ENCODE measurements around the gene RLBP1. TPM values are rescaled to one million over a fixed set of nuclear protein-coding genes. Genes with fewer than 3 reads are reported as not detected.

The RLBP1 gene
- total RNA-seq, 8 experiments from 2014 or later: 0.27 to 0.76 (median 0.40) TPM; not detected in 4

GRCh38 chr15:89225588-89225987 lies 4.2 kb upstream of the RLBP1 start:
- ATAC-seq (replicated peaks in 6 of 8): no peak
- Histone ChIP-seq H3K27ac (no peak overlapping the region), H3K4me1 (replicated peaks in 1 of 2) (no peaks in the 10 kb centered on the region), H3K4me3 (no peak overlapping the region)
- in situ Hi-C loops (cut with MboI; ENCODE audit: low pct_unique_long_range_greater_than_20kb in 2 of 9, low sequenced_read_pairs in 9 of 9, unreplicated experiment in 9 of 9): no loop called here
- WGBS, 10 experiments: 48 to 100% (median 83%) methylated on average over 1 to 5 of the region's 5 CpGs; no CpG with 5 or more reads in 1 of the 10 experiments

DNA sequence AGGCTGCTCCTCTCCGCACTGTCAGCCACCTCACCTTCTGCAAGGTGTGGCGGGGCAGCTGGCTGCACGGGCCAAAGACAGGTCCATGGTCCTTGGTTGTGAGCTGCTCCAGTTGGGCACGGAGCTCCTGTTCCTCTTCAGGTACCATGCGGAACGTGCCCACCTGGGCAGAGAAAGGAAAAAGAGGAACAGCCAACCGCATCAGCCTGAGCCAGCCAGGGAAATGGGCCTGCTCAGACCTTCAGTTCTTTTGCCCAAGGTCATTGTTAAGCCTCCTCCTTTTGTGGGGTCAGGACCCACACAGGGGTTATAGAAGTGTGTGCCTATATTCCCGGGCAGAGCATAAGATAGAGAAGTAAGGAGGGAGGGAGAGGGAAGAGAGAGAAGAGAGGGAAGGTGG lies 2.8 kb downstream of the RLBP1 start:
- no peak for ATAC-seq (replicated peaks in 6 of 8)
- in situ Hi-C loops (cut with MboI; ENCODE audit: low pct_unique_long_range_greater_than_20kb in 2 of 9, low sequenced_read_pairs in 9 of 9, unreplicated experiment in 9 of 9): no loop called here
- Histone ChIP-seq H3K4me3 (no peak overlapping the region), H3K27ac (no peak overlapping the region), H3K4me1 (replicated peaks in 1 of 2) (no peaks in the 10 kb centered on the region)
- WGBS, 10 experiments: 40 to 100% (median 84%) methylated on average over 1 to 5 of the region's 8 CpGs; no CpG with 5 or more reads in 4 of the 10 experiments

- H3K4me3 ChIP-seq: no peak overlapping the region
- H3K4me1 ChIP-seq (replicated peaks in 1 of 2): no peaks in the 10 kb centered on the region
- WGBS, 10 experiments: 25 to 100% (median 67%) methylated on average over 1 to 6 of the region's 6 CpGs; no CpG with 5 or more reads in 1 of the 10 experiments
- H3K27ac ChIP-seq: no peak overlapping the region
- in situ Hi-C loops (cut with MboI; ENCODE audit: low pct_unique_long_range_greater_than_20kb in 2 of 9, low sequenced_read_pairs in 9 of 9, unreplicated experiment in 9 of 9): no loop called here
- ATAC-seq (replicated peaks in 6 of 8): no peak
Measured at GRCh38 chr15:89217686-89218376, 3.5 kb downstream of the RLBP1 start.

- in situ Hi-C loops (cut with MboI; ENCODE audit: low pct_unique_long_range_greater_than_20kb in 2 of 9, low sequenced_read_pairs in 9 of 9, unreplicated experiment in 9 of 9): no loop called here
- Histone ChIP-seq H3K27ac (no peak overlapping the region), H3K4me3 (no peak overlapping the region), H3K4me1 (replicated peaks in 1 of 2) (no peaks in the 10 kb centered on the region)
- no peak for ATAC-seq (replicated peaks in 6 of 8)
- 61 to 100% (median 90%) methylated on average over 2 to 4 of the region's 20 CpGs; no CpG with 5 or more reads in 7 of the 10 experiments for WGBS, 10 experiments
Measured at GRCh38 chr15:89217031-89217430, 4.3 kb downstream of the RLBP1 start.

DNA sequence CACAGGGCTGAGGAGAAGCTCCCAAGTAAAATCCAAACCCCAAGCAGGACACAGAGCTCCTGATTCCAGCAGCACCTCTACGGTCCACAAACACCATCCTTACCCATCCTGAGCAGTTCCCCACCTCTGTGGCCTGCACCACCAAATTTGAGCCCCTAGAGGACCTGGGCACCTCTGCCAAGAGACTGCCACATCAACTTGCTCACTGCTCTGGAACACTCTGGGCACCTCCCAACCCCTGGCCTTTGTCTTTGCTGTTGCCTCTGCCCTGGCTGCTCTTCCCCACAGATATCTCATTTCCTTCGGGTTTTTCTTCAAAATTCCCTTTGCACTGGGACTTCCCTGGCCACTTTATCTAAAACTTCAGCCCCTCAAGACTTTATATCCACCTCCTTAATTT lies 5.8 kb downstream of the RLBP1 start:
- ATAC-seq (replicated peaks in 6 of 8): no peak
- in situ Hi-C loops (cut with MboI; ENCODE audit: low pct_unique_long_range_greater_than_20kb in 2 of 9, low sequenced_read_pairs in 9 of 9, unreplicated experiment in 9 of 9): no loop called here
- WGBS, 10 experiments: 0 to 100% (median 70%) methylated on average over 1 to 2 of the region's 2 CpGs; no CpG with 5 or more reads in 3 of the 10 experiments
- H3K4me3 ChIP-seq: no peak overlapping the region
- no peaks in the 10 kb centered on the region for H3K4me1 ChIP-seq (replicated peaks in 1 of 2)
- no peak overlapping the region for H3K27ac ChIP-seq

GRCh38 chr15:89211678-89212170 lies 9.7 kb downstream of the RLBP1 start:
- ATAC-seq (replicated peaks in 6 of 8): no peak
- in situ Hi-C loops (cut with MboI; ENCODE audit: low pct_unique_long_range_greater_than_20kb in 2 of 9, low sequenced_read_pairs in 9 of 9, unreplicated experiment in 9 of 9): no loop called here
- 0 to 100% (median 64%) methylated on average over 1 to 5 of the region's 5 CpGs; no CpG with 5 or more reads in 2 of the 10 experiments for WGBS, 10 experiments
- no peak overlapping the region for H3K4me3 ChIP-seq
- H3K27ac ChIP-seq: no peak overlapping the region
- peaks cover 0 to 4% of the 10 kb centered on the region in 2 donors for H3K4me1 ChIP-seq (replicated peaks in 1 of 2)

GRCh38 chr15:89209057-89209456 lies 12.3 kb downstream of the RLBP1 start:
- Histone ChIP-seq H3K27ac (no peak overlapping the region), H3K4me3 (no peak overlapping the region), H3K4me1 (replicated peaks in 1 of 2) (peaks cover 0 to 5% of the 10 kb centered on the region in 2 donors)
- ATAC-seq (replicated peaks in 6 of 8): no peak
- WGBS, 10 experiments: 100% methylated on average over 1 of the region's 1 CpG; no CpG with 5 or more reads in 7 of the 10 experiments
- in situ Hi-C loops (cut with MboI; ENCODE audit: low pct_unique_long_range_greater_than_20kb in 2 of 9, low sequenced_read_pairs in 9 of 9, unreplicated experiment in 9 of 9): no loop called here

GRCh38 chr15:89208256-89208655 lies 13.1 kb downstream of the RLBP1 start:
- Histone ChIP-seq H3K4me3 (no peak overlapping the region), H3K27ac (no peak overlapping the region), H3K4me1 (replicated peaks in 1 of 2) (peaks cover 0 to 5% of the 10 kb centered on the region in 2 donors)
- in situ Hi-C loops (cut with MboI; ENCODE audit: low pct_unique_long_range_greater_than_20kb in 2 of 9, low sequenced_read_pairs in 9 of 9, unreplicated experiment in 9 of 9): no loop called here
- ATAC-seq (replicated peaks in 6 of 8): no peak

- in situ Hi-C loops (cut with MboI; ENCODE audit: low pct_unique_long_range_greater_than_20kb in 2 of 9, low sequenced_read_pairs in 9 of 9, unreplicated experiment in 9 of 9): no loop called here
- peak; percentile 71 to 100 (median 96) for ATAC-seq (replicated peaks in 6 of 8)
- Histone ChIP-seq H3K4me1 (replicated peaks in 1 of 2) (peaks cover 0 to 9% of the 10 kb centered on the region in 2 donors), H3K4me3 (no peak overlapping the region), H3K27ac (no peak overlapping the region)
- 0 to 71% (median 7%) methylated on average over 2 to 6 of the region's 14 CpGs; no CpG with 5 or more reads in 7 of the 10 experiments for WGBS, 10 experiments
Measured at GRCh38 chr15:89206908-89207331, 14.5 kb downstream of the RLBP1 start.

DNA sequence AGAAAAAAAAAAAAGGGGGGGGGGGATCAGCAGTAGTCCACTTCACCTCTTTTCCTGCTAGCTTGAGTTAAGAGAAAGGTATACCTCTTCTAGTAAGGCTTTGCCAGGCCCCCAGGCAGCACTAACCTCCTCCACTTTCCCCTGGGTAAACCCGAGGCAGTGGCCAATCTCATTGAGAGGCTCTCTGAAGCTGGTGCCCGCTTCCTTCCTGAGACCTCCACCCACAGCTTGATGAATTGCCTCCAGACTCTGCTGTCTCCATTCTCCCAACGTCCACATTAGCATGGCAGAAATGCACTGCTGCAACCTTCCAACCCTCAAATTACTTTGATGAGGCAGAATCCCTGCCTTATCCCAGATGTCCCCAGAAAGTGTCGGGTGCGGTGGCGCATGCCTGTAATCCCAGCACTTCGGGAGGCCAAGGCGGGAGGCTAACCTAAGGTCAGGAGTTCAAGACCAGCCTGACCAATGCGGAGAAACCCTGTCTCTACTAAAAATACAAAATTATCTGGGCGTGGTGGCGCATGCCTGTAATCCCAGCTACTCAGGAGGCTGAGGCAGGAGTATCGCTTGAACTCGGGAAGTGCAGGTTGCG lies 15.3 kb downstream of the RLBP1 start:
- WGBS, 10 experiments: 57 to 100% (median 90%) methylated on average over 2 to 9 of the region's 14 CpGs; no CpG with 5 or more reads in 1 of the 10 experiments
- no peak overlapping the region for H3K27ac ChIP-seq
- H3K4me1 ChIP-seq (replicated peaks in 1 of 2): peaks cover 0 to 9% of the 10 kb centered on the region in 2 donors
- no peak overlapping the region for H3K4me3 ChIP-seq
- in situ Hi-C loops (cut with MboI; ENCODE audit: low pct_unique_long_range_greater_than_20kb in 2 of 9, low sequenced_read_pairs in 9 of 9, unreplicated experiment in 9 of 9): no loop called here
- ATAC-seq (replicated peaks in 6 of 8): no peak

DNA sequence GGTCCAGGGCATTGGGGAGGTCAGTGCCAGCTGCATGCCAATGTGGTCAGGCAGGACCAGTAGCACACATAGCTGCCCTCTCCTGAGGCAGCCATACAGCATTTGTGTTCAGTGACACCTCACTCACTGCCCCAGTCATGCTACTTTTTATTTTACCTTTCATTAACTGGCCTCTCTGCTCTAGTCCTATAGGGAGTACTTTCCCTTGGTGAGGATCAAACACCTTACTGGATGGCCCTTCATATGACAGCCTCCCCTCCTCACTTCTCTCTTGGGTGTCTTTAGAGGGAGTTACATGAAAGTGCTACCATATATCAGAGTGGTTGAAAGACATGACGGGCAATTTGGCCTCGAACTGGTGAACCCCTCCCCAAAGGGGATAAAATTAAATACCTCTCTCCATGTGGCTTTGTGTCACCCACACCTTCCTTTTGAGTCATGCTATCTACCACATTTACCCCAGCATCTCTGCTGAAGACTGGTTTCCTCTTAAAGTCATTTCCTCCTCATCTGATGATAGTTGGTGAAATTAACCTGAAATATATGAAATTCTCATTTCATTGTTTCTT lies 17.6 kb downstream of the RLBP1 start:
- 80 to 88% (median 82%) methylated on average over 1 to 2 of the region's 2 CpGs; no CpG with 5 or more reads in 6 of the 10 experiments for WGBS, 10 experiments
- in situ Hi-C loops (cut with MboI; ENCODE audit: low pct_unique_long_range_greater_than_20kb in 2 of 9, low sequenced_read_pairs in 9 of 9, unreplicated experiment in 9 of 9): no loop called here
- no peak overlapping the region for H3K4me3 ChIP-seq
- H3K4me1 ChIP-seq (replicated peaks in 1 of 2): peaks cover 14 to 25% of the 10 kb centered on the region in 2 donors
- ATAC-seq (replicated peaks in 6 of 8): no peak
- no peak overlapping the region for H3K27ac ChIP-seq

DNA sequence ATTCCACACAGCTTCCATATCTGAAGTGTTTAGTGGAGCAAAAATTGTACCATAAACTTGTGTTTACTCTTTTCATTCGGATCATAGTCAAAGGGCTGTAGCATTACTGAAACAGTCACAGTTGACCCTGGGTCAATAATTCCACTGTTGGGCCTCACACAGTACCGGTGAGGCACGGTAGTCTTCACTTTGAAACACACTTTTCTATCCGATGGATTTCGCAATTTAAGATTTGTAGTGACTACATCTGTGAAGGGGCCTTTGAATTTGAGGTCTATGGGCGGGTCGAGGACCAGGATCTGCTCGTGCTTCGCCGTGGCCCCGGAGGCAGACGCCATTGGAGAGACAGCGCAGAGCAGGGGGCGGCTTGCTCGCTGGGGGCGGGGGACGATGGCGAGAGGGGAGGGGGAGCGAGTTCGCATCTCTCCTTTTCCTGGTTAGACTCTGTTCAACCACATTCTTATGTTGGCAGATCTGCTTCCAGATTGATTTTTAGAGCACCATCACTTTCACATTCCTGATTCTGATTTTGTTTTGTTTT lies 19.8 kb downstream of the RLBP1 start:
- Histone ChIP-seq H3K4me3 (no peak overlapping the region), H3K4me1 (replicated peaks in 1 of 2) (peaks cover 33 to 39% of the 10 kb centered on the region in 2 donors), H3K27ac (no peak overlapping the region)
- in situ Hi-C loops (cut with MboI; ENCODE audit: low pct_unique_long_range_greater_than_20kb in 2 of 9, low sequenced_read_pairs in 9 of 9, unreplicated experiment in 9 of 9): no loop called here
- ATAC-seq (replicated peaks in 6 of 8): no peak
- 71 to 93% (median 87%) methylated on average over 3 to 8 of the region's 20 CpGs; no CpG with 5 or more reads in 3 of the 10 experiments for whole genome bisulfite sequencing, 10 experiments

- in situ Hi-C loops (cut with MboI; ENCODE audit: low pct_unique_long_range_greater_than_20kb in 2 of 9, low sequenced_read_pairs in 9 of 9, unreplicated experiment in 9 of 9): no loop called here
- no peak for ATAC-seq (replicated peaks in 6 of 8)
Measured at GRCh38 chr15:89200182-89200581, 21.2 kb downstream of the RLBP1 start.

More at GRCh38 chr15:89200182-89200581, 21.2 kb downstream of the RLBP1 start:
- 75 to 100% (median 93%) methylated on average over 1 to 7 of the region's 12 CpGs; no CpG with 5 or more reads in 3 of the 10 experiments for WGBS, 10 experiments
- no peak overlapping the region for H3K27ac ChIP-seq
- H3K4me3 ChIP-seq: no peak overlapping the region
- peaks cover 37 to 49% of the 10 kb centered on the region in 2 donors for H3K4me1 ChIP-seq (replicated peaks in 1 of 2)
